Stimulated activated effector memory CD8-positive, alpha-beta T cell treated with anti-CD3 and anti-CD28 coated beads, Interleukin-12 subunit alpha, Interleukin-12 subunit beta, amount 100 ng/mL, for 72 hours (primary cell): Measurements from ENCODE around the gene TMEM107.

Experiments
- ATAC-seq: fragments of 150-1000 bp; cut with Tn5 transposase; 2 replicates; pipeline ENCODE4 v1.10.0; 2021
- DNase-seq, 2 donors: peaks; one replicate each; pipeline ENCODE4 v3.0.0; 2021 to 2022; ENCODE audit warnings: low spot score in 2 of 2
- H3K27ac Mint-ChIP-seq: one replicate; pipeline ENCODE4 v1.8.0; 2022; ENCODE audit warnings: mild to moderate bottlenecking, mixed read lengths
- H3K36me3 Mint-ChIP-seq: one replicate; pipeline ENCODE4 v1.8.0; 2022; ENCODE audit warnings: mild to moderate bottlenecking, mixed read lengths
- H3K4me1 Mint-ChIP-seq: one replicate; pipeline ENCODE4 v1.8.0; 2022; ENCODE audit warnings: mixed read lengths
- H3K4me3 Mint-ChIP-seq: one replicate; pipeline ENCODE4 v1.8.0; 2022; ENCODE audit warnings: mild to moderate bottlenecking, mixed read lengths
- H3K9me3 Mint-ChIP-seq: one replicate; pipeline ENCODE4 v1.8.0; 2022; ENCODE audit warnings: mixed read lengths

Gene TMEM107

DNA sequence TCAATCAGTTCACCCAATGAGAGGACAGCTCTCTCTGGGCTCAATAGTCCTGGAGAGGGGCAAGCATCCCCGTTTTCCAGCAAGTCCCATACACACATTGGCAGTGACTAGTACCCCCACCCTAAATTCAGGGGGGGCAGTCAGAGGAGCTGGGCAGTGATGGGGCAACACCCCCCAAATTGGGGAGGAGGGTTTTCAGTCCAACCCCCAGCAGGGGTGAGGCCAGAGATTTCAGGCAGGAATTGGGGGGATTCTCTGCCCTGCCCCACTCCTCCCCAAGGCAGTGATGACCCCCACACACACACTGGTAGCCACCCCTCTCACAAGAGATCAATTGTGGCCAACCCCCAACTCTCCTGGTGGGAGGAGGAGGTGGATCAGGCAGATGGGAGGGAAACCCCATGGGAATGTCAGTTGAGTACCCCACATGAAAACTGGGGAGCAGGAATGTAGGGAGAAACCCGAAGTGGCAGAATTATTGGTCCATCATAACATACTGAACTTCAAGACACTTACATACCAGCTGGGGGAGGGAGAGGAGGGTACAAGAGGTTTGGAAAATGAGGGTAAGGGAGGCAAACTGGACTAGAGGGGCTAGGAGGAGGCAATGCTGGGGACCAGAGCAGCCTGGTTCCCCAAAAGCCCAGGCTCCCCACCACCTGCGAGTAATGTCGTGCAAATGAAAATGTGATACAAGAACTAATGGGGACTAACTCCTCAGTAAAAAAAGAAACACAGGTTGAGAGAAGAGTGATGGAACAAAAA, 16.5 kb downstream of the TMEM107 start:
- ATAC-seq (no peak), DNase-seq (no peak)
- Mint-ChIP-seq H3K9me3 (no peaks in the 10 kb centered on the region), H3K36me3 (peaks cover 52% of the 10 kb centered on the region), H3K4me1 (peaks cover 55% of the 10 kb centered on the region), H3K4me3 (peak overlapping the region; percentile 81), H3K27ac (peak overlapping the region; percentile 98)

DNA sequence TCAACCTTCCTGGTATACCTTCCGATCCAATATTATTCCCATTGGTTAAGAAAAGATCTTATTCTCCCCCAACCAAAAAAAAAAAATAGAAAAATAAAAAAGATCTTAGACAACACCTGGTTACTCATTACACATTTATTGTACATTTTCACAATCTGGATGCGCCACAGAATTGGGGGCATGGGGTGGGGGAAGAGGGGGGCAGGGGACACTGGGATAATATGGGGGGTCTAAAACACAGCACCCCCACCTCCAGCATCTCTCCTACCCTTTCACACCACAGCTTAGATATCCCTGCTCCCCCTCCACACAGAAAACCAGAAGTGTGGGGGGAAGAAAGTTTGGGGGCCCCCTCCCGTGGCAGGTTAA, 17.2 kb downstream of the TMEM107 start:
- peak overlapping the region; percentile 81 for H3K4me3 Mint-ChIP-seq
- peaks cover 52% of the 10 kb centered on the region for H3K36me3 Mint-ChIP-seq
- H3K4me1 Mint-ChIP-seq: peaks cover 49% of the 10 kb centered on the region
- H3K9me3 Mint-ChIP-seq: no peaks in the 10 kb centered on the region
- no peak for DNase-seq
- peak overlapping the region; percentile 88 for H3K27ac Mint-ChIP-seq
- ATAC-seq: no peak

DNA sequence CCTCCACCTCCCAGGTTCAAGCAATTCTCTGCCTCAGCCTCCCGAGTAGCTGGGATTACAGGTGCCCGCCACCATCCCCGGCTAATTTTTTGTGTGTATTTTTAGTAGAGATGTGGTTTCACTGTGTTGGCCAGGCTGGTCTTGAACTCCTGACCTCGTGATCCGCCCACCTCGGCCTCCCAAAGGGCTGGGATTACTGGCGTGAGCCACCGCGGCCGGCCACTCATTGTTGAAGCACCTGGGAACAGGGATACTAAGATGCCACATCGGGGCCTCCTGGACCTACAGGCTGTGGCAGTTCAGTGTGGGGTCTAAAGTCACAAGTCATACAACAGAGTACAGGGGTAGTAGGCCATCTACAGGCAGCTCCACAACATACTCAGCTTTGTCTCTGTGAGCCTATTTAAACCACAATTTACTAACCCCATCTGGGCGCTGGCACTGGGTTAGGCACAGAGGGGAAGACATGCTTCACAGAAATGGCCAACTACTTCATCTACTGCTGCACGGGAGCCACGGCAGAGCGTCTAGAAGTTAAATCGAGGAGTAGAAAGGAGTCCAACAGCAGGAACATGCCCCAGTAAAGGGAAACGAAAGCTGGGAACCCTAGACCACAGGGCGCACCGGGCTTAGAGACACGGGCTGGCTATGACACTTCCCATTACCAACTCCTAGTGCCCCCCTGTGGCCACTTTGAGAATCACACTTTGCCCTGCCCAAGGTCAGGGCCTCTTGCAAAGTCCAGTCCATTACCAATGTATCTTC, 17.7 kb downstream of the TMEM107 start:
- H3K27ac Mint-ChIP-seq: peak overlapping the region; percentile 88
- peaks cover 52% of the 10 kb centered on the region for H3K36me3 Mint-ChIP-seq
- H3K4me3 Mint-ChIP-seq: peak overlapping the region; percentile 81
- peaks cover 43% of the 10 kb centered on the region for H3K4me1 Mint-ChIP-seq
- H3K9me3 Mint-ChIP-seq: no peaks in the 10 kb centered on the region
- DNase-seq: peak; percentile 87 to 95
- peak; percentile 6 for ATAC-seq

DNA sequence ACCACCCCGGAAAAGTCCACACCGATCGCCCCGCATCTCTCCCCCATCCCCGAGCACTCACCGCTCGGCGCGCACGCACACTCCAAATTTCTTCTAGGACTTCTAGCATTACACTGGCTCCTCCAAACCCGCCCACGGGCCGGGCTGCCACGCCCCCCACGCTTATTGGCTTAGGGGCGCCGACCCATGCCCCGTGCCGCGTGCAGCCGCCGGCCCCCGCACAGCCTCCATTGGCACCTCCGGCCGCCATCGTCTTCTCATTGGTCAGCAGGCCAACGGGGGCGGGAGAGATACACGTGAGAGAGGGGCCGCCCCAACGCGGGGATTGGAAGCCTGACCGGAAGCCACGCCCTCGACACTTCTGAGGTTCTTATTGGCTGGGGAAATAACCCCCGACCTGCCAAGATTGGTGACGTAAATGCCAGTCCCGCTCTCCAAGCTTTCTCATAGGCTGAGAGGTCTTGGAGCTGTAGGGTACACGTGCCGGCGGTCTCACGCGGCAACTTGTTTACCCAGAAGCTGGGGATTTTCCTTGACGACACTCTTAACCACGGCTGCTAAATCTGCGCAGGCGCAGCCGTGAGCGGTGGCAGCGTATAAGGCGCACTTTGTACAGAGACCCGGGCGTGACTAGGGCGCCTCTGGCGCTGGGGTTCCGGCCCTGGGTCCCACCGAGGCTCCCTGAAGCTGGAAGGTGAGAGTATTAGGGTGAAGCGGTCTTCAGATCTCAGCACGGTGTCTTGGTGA, 19.8 kb downstream of the TMEM107 start:
- Mint-ChIP-seq H3K36me3 (peaks cover 37% of the 10 kb centered on the region), H3K9me3 (no peaks in the 10 kb centered on the region), H3K4me3 (no peak overlapping the region), H3K4me1 (peaks cover 38% of the 10 kb centered on the region), H3K27ac (no peak overlapping the region)
- peak; percentile 98 to 100 for DNase-seq
- peak; percentile 85 for ATAC-seq

DNA sequence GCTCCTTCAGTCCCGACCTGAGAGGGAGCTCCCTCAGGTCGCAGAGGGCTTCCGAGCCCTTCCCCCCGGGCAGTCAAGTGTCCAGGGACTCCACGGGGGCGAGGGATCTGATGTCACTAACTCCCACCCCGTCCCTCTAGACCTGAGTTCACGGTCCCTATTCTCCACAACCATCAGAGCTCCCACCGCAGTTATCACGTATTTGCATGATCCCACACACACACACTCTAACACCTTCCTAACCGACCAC, 20.3 kb downstream of the TMEM107 start:
- Mint-ChIP-seq H3K9me3 (no peaks in the 10 kb centered on the region), H3K36me3 (peaks cover 32% of the 10 kb centered on the region), H3K27ac (no peak overlapping the region), H3K4me1 (peaks cover 35% of the 10 kb centered on the region), H3K4me3 (no peak overlapping the region)
- no peak for ATAC-seq
- no peak for DNase-seq

DNA sequence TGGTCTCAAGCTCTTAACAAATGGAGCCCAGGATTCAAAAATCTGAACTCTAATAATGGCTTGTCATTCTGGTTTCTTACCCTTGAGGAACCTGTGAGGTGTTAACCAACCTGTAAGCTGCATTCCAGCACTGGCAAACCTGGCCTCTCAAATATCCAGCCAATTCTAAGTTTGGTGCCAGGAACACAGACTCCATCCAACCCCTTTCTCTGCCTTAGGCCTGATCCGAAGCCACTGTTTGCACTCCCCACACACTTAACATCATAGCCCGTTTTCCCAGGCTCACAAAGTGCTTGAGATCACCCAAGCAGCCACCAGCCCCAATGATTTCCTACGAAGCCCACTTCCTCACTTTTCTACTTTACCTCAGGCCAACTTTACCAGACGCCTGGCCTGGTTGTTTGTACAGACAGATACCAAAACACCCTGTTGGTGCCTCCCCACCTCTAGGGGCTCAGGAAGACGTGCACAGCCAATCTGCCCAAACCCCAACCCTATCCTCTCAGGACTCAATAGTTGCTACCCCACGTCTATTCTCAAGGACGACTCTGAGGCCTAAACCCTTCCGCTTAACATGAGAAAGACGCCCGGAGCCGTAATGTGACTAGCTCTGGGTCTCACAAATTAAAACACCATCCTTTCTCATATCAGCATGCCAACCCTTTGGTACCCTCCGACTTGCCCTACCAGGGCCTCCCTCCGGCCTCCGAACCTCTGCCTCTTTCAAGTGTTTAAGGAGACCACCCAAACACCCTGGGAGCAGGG, 20.8 kb downstream of the TMEM107 start:
- H3K4me3 Mint-ChIP-seq: no peak overlapping the region
- ATAC-seq (no peak), DNase-seq (no peak)
- no peaks in the 10 kb centered on the region for H3K9me3 Mint-ChIP-seq
- H3K36me3 Mint-ChIP-seq: peaks cover 27% of the 10 kb centered on the region
- peaks cover 30% of the 10 kb centered on the region for H3K4me1 Mint-ChIP-seq
- no peak overlapping the region for H3K27ac Mint-ChIP-seq

DNA sequence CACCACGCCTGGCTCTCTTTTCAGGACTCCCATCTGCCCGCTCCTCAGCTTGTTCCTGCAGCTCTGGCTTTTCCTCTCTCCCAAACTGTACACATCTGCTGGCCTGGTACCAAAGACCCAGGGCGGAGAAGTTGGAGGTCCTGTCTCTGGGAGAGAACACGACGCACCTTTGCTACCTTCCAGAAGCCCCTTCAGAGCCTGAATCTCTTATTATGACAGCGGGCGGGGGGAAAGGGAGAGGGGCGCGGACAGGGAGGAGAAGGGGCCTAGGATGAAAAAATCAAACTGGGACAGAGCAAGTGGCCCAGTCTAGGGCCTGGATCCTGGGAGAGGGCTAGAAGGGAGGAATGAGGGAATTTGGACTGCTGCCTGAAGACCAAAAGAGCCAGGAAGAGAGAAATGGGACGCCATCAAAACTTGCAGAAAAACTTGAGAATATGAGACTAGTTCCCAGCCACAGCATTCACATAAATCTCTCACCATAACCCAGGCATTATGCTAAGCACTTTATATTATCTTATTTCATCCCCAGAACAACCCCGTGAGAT, 21.5 kb downstream of the TMEM107 start:
- H3K27ac Mint-ChIP-seq: no peak overlapping the region
- H3K4me1 Mint-ChIP-seq: peaks cover 23% of the 10 kb centered on the region
- no peak overlapping the region for H3K4me3 Mint-ChIP-seq
- no peak for ATAC-seq
- no peak for DNase-seq
- no peaks in the 10 kb centered on the region for H3K9me3 Mint-ChIP-seq
- peaks cover 20% of the 10 kb centered on the region for H3K36me3 Mint-ChIP-seq

DNA sequence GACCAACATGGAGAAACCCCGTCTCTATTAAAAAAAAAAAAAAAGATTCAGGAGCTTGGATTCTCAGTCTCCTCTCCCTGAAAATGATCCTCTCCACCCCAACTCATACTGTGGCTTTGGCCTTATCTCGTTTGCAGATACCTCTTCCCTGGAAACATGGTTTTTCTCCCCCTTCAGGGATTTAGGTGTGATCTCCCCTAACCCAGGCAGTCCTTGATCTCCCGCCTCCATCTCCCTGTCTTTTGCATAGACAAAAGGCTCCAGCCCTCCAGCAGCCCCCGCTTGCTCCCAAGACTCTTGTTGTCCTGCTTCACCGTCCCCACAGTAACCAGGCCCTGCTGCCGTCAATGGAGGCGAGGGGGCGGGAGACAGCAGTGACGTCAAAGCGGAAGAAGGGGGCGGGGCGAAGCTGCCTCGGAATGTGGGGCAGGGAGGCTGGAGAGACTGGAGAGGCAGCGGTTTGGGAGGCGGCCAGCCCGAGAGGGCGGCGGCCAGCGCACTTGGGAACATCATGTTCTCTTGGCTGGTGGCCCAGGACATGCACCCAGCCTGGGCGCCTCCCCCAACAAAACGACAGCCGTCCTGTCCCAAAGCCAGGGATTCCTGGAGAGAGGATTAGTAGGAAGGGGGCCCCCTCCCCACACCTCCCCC, 22.1 kb downstream of the TMEM107 start:
- Mint-ChIP-seq H3K36me3 (peaks cover 14% of the 10 kb centered on the region), H3K27ac (no peak overlapping the region), H3K4me3 (no peak overlapping the region), H3K9me3 (no peaks in the 10 kb centered on the region), H3K4me1 (peaks cover 17% of the 10 kb centered on the region)
- ATAC-seq (no peak), DNase-seq (peak; percentile 77 to 90)

DNA sequence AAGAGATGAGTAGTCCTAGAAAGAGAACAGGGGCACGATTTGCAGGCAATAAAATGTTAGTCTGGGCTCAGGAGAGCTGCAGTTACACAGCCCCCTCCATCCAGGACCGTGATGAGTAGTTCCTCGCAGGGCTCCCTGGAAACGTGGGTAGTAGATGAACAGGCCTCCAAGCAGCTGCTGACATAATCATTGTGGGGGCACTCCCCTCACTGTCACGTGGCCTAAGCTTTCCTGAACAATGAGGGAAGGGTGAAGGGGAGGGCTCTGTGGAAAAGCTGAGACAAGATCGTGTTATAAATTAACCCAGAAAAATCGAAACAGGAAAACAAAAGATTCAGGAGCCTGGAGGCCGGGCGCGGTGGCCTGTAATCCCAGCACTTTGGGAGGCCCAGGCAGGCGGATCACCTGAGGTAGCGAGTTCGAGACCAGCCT, 22.6 kb downstream of the TMEM107 start:
- peaks cover 8% of the 10 kb centered on the region for H3K36me3 Mint-ChIP-seq
- H3K4me3 Mint-ChIP-seq: no peak overlapping the region
- peaks cover 13% of the 10 kb centered on the region for H3K4me1 Mint-ChIP-seq
- ATAC-seq (no peak), DNase-seq (no peak)
- H3K27ac Mint-ChIP-seq: no peak overlapping the region
- H3K9me3 Mint-ChIP-seq: no peaks in the 10 kb centered on the region

DNA sequence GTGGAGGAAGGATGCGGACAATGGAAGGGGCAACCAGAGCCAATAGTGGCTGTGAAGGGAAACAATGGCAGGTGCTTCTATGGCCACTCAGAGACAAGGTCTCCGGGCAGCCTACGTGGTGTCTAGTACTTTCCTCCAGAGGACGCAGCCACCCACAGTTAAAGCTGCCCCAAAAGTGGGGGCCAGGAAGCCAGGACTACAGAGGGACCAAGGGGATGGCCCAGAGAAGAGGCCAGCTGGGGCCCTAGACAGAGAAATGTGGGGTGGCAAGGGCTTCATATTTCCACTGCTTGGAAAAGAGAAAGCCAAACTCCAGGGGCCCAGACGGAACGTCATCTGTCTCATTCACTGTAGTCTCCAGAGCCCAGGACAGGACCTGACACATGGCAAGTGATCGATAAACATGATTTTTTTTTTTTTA, 23.1 kb downstream of the TMEM107 start:
- no peak overlapping the region for H3K4me3 Mint-ChIP-seq
- no peaks in the 10 kb centered on the region for H3K9me3 Mint-ChIP-seq
- H3K27ac Mint-ChIP-seq: no peak overlapping the region
- no peak for DNase-seq
- peaks cover 13% of the 10 kb centered on the region for H3K4me1 Mint-ChIP-seq
- peaks cover 3% of the 10 kb centered on the region for H3K36me3 Mint-ChIP-seq
- ATAC-seq: no peak

DNA sequence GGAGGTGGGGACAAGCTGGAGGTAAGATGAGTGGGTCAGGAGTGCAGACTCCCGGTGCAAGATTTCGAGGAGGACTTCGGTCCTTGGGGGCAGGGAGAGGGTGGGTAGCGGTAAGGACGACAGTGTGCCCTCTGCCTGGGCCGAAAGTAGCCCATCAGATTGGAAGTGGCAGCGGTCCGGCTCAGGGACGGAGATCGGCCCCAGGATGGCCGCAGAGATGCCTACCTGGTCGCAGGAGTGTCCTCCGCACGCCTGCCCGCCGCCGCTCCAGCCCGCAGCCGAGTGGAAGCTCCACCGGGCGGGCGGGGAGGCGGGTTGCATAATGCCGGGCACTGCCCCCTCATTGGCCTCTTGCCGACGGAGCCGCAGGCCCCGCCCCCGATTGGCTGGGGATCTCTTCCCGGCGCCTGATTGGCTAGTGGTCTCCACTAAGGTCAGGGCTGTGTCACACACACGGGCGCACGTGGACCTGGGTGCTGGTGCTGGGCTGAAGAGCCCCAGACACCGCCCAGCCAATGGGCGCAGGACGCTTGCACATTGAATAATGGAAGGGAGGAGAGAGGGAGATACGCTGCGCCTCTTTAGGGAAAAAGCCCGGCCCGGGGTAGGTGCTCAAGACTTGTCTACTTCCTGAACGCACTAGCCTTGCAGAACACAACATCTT, 23.9 kb downstream of the TMEM107 start, which contains the start of gene PER1:
Gene PER1, minus strand, starts transcription at position 293 of the 664 bp plus-strand sequence. CDS start 1,698 bp downstream, outside the sequence.
- DNase-seq (peak; percentile 79 to 92), ATAC-seq (peak; percentile 54)
- Mint-ChIP-seq H3K36me3 (no peaks in the 10 kb centered on the region), H3K27ac (no peak within 1 kb of the TSS), H3K4me1 (peaks cover 13% of the 10 kb centered on the region), H3K4me3 (no peak within 1 kb of the TSS), H3K9me3 (no peaks in the 10 kb centered on the region)

DNA sequence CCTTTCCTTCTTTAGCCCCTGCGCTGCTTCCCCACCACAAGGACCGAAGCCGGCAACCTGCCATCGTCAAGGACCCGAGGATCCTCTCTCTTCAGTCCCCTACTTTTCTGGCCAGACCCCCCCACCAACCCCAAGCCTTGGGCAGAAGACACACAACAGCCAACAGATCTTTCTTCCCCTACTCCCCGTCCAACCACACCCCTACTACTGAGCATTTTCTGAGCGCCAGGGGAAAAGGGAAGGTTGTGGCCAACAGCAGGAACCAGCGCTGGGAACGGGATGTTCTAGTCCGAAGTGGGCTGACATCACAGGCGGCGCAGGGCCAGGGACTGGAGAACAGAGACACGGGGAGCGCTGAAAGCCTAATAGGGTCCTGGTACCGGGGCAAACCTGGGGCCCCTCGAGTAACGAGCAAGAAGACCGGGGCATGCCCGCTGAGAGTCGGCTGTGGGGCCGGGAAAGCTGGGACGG, 24.5 kb downstream of the TMEM107 start:
- no peak for DNase-seq

DNA sequence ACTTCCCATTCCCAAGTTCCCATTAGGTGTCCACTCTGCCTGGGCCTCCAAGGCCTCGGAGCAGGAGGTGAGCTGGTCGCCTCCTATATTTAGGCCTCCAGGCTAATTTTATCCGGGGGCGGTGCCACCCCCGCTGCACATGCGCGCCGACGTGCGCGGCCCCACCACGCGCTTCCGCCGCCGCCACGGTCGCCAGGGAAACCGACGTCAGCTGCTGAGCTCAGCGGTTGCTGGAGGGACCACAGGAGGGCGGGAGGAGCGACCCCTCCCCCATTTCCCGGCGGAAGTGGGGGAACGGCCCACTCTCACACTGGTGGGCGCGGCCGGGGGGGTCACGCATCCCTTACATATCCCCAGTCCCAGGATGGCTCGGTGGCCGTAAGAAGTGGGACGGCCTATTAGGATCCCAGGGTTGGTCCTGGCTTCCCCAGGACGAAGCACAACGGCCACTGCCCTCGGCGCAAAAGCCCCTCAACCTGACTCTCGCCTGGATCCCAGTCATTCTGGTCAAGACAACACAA, 25.0 kb downstream of the TMEM107 start:
- peak; percentile 59 for ATAC-seq
- Mint-ChIP-seq H3K4me1 (peaks cover 23% of the 10 kb centered on the region), H3K4me3 (no peak overlapping the region), H3K9me3 (no peaks in the 10 kb centered on the region), H3K36me3 (no peaks in the 10 kb centered on the region), H3K27ac (no peak overlapping the region)
- peak; percentile 80 to 92 for DNase-seq

More for the DNA sequence above, 24.5 kb downstream of the TMEM107 start:
- no peak overlapping the region for H3K4me3 Mint-ChIP-seq
- no peaks in the 10 kb centered on the region for H3K9me3 Mint-ChIP-seq
- H3K4me1 Mint-ChIP-seq: peaks cover 18% of the 10 kb centered on the region
- H3K27ac Mint-ChIP-seq: no peak overlapping the region
- ATAC-seq: no peak
- no peaks in the 10 kb centered on the region for H3K36me3 Mint-ChIP-seq
